ENCODE measurements around the gene WDR1. TPM values are rescaled to one million over a fixed set of nuclear protein-coding genes. Genes with fewer than 3 reads are reported as not detected.

WDR1 gene
- total RNA-seq, 2 donors from 2014 or later: 222 to 345 TPM

GRCh38 chr4:10050261-10050661 is 66.3 kb downstream of the WDR1 start:
- Histone ChIP-seq H3K4me1 (ENCODE audit: control insufficient read depth, insufficient read depth, low read length) (peaks cover 9% of the 10 kb centered on the region), H3K27me3 (ENCODE audit: control insufficient read depth, insufficient read depth, low read length, poor library complexity, severe bottlenecking) (no peaks in the 10 kb centered on the region), H3K27ac (ENCODE audit: low read depth, low read length) (no peak overlapping the region), H3K36me3 (ENCODE audit: control insufficient read depth, insufficient read depth, low read length) (no peaks in the 10 kb centered on the region), H3K9me3 (ENCODE audit: control insufficient read depth, low read length) (no peaks in the 10 kb centered on the region), H3K4me3 (ENCODE audit: low read length) (no peak overlapping the region), H3K9ac (ENCODE audit: extremely low read depth, low read length, poor library complexity, severe bottlenecking) (no peak overlapping the region)
- peaks cover 5% of the 10 kb centered on the region for H3K27me3 Mint-ChIP-seq (ENCODE audit: insufficient read depth)
- peaks cover 18% of the 10 kb centered on the region for H3K4me1 Mint-ChIP-seq
- no peak for DNase-seq
- no peak overlapping the region for H3K4me3 Mint-ChIP-seq
- no peaks in the 10 kb centered on the region for H3K9me3 Mint-ChIP-seq
- H3K36me3 Mint-ChIP-seq (ENCODE audit: low read depth): no peaks in the 10 kb centered on the region
- no peak for TF ChIP-seq CTCF (conservative IDR thresholded peaks at IDR 0.05)
- H3K27ac Mint-ChIP-seq: peak overlapping the region; percentile 37
- 84 to 86% methylated on average over 3 of the region's 3 CpGs for WGBS, 2 experiments (ENCODE audit: insufficient coverage in 1 of 2, insufficient read length in 1 of 2)

GRCh38 chr4:10048941-10049697 is 67.5 kb downstream of the WDR1 start:
- H3K36me3 ChIP-seq (ENCODE audit: control insufficient read depth, insufficient read depth, low read length): no peaks in the 10 kb centered on the region
- Mint-ChIP-seq H3K27me3 (ENCODE audit: insufficient read depth) (peaks cover 3% of the 10 kb centered on the region), H3K36me3 (ENCODE audit: low read depth) (no peaks in the 10 kb centered on the region), H3K4me1 (peaks cover 18% of the 10 kb centered on the region), H3K4me3 (no peak overlapping the region), H3K9me3 (no peaks in the 10 kb centered on the region), H3K27ac (no peak overlapping the region)
- no peak for DNase-seq
- H3K27ac ChIP-seq (ENCODE audit: low read depth, low read length): no peak overlapping the region
- no peak overlapping the region for H3K4me3 ChIP-seq (ENCODE audit: low read length)
- no peaks in the 10 kb centered on the region for H3K9me3 ChIP-seq (ENCODE audit: control insufficient read depth, low read length)
- peaks cover 9% of the 10 kb centered on the region for H3K4me1 ChIP-seq (ENCODE audit: control insufficient read depth, insufficient read depth, low read length)
- TF ChIP-seq CTCF (conservative IDR thresholded peaks at IDR 0.05): no peak
- H3K27me3 ChIP-seq (ENCODE audit: control insufficient read depth, insufficient read depth, low read length, poor library complexity, severe bottlenecking): no peaks in the 10 kb centered on the region
- 78 to 93% methylated on average over 3 to 4 of the region's 4 CpGs for WGBS, 2 experiments (ENCODE audit: insufficient coverage in 1 of 2, insufficient read length in 1 of 2)
- no peak overlapping the region for H3K9ac ChIP-seq (ENCODE audit: extremely low read depth, low read length, poor library complexity, severe bottlenecking)

- peaks cover 9% of the 10 kb centered on the region for H3K4me1 ChIP-seq (ENCODE audit: control insufficient read depth, insufficient read depth, low read length)
- Mint-ChIP-seq H3K4me3 (no peak overlapping the region), H3K27ac (no peak overlapping the region), H3K27me3 (ENCODE audit: insufficient read depth) (peaks cover 3% of the 10 kb centered on the region), H3K36me3 (ENCODE audit: low read depth) (no peaks in the 10 kb centered on the region), H3K4me1 (peaks cover 18% of the 10 kb centered on the region), H3K9me3 (no peaks in the 10 kb centered on the region)
- H3K9ac ChIP-seq (ENCODE audit: extremely low read depth, low read length, poor library complexity, severe bottlenecking): no peak overlapping the region
- no peaks in the 10 kb centered on the region for H3K27me3 ChIP-seq (ENCODE audit: control insufficient read depth, insufficient read depth, low read length, poor library complexity, severe bottlenecking)
- no peak overlapping the region for H3K27ac ChIP-seq (ENCODE audit: low read depth, low read length)
- 92 to 96% methylated on average over 2 to 5 of the region's 5 CpGs for WGBS, 2 experiments (ENCODE audit: insufficient coverage in 1 of 2, insufficient read length in 1 of 2)
- no peak for DNase-seq
- H3K4me3 ChIP-seq (ENCODE audit: low read length): no peak overlapping the region
- H3K9me3 ChIP-seq (ENCODE audit: control insufficient read depth, low read length): peaks cover 3% of the 10 kb centered on the region
- no peaks in the 10 kb centered on the region for H3K36me3 ChIP-seq (ENCODE audit: control insufficient read depth, insufficient read depth, low read length)
- TF ChIP-seq CTCF (conservative IDR thresholded peaks at IDR 0.05): no peak
Observed at GRCh38 chr4:10047967-10048366, 68.6 kb downstream of the WDR1 start.
